Measurements from ENCODE around the gene PARD3.

- TF ChIP-seq POLR2A (IDR thresholded peaks at IDR 0.05) (no peak), POLR2AphosphoS5 (IDR thresholded peaks at IDR 0.05) (no peak), CTCF (IDR thresholded peaks at IDR 0.05) (no peak)
Observed at GRCh38 chr10:34590793-34591192, 224.3 kb downstream of the PARD3 start.
